Suprapubic skin (tissue), 3 donors: ENCODE measurements around the gene IFNG-AS1.

Experiments
- CTCF ChIP-seq, 2 donors: fragments of 200-600 bp in 1 of 2; fragments of 450-650 bp in 1 of 2; sonication (generic) in 1 of 2; IDR thresholded peaks; one replicate each; pipeline ENCODE4 v1.5.1; 2016 to 2019; ENCODE audit warnings: antibody characterized with exemption in 2 of 2, mild to moderate bottlenecking in 1 of 2, moderate library complexity in 1 of 2
- POLR2A ChIP-seq, 2 donors: fragments of 450-650 bp; IDR thresholded peaks; one replicate each; pipeline ENCODE4 v1.6.1; 2017; ENCODE audit warnings: antibody characterized with exemption in 2 of 2, mild to moderate bottlenecking in 2 of 2, moderate library complexity in 2 of 2

GRCh38 chr12:68018315-68018714 is 29.1 kb downstream of the IFNG-AS1 start:
- TF ChIP-seq CTCF (IDR thresholded peaks at IDR 0.05) (no peak), POLR2A (IDR thresholded peaks at IDR 0.05) (no peak)
